SK-N-SH (cell line): ENCODE results near the gene CEP41. TPM values are rescaled to one million over a fixed set of nuclear protein-coding genes. Genes with fewer than 3 reads are reported as not detected.

Experiments
- CTCF ChIA-PET: fragments of 300-600, 350-600 bp; formaldehyde crosslinking; extraction: SDS; loops from one replicate; lab custom pipeline; 2021; lab: Yijun Ruan, JAX
- POLR2A ChIA-PET: fragments of 350-600 bp; sonication (Branson Sonifier 250); formaldehyde crosslinking; extraction: SDS; loops from one replicate; lab custom pipeline; 2020; ENCODE audit warnings: antibody characterized with exemption, inconsistent platforms; lab: Yijun Ruan, JAX
- DNase-seq: peaks from one replicate; pipeline ENCODE4 v3.0.0; 2012
- H2AFZ ChIP-seq: fragments of 200-600 bp; sonication (generic); 2 replicates; pipeline ENCODE4 v1.8.1; 2016; ENCODE audit warnings: antibody characterized with exemption, mild to moderate bottlenecking, low read depth
- H3F3A ChIP-seq: fragments of 200-600 bp; sonication (generic); replicated peaks from 2 replicates; pipeline ENCODE3; 2016; ENCODE audit warnings: antibody characterized with exemption, mild to moderate bottlenecking; ENCODE audit not compliant: insufficient read depth
- H3K27ac ChIP-seq, 2 experiments: fragments of 200-500 bp in 1 of 2; fragments of 200-600 bp in 1 of 2; sonication (Bioruptor generic) in 1 of 2; sonication (generic), shearing (Covaris generic) in 1 of 2; 2 replicates each; pipeline versions ENCODE4 v1.5.1 to v1.6.1; 2014 to 2016; ENCODE audit warnings: low read depth in 2 of 2, inconsistent platforms in 1 of 2, low read length in 1 of 2, mild to moderate bottlenecking in 1 of 2, mixed read lengths in 1 of 2
- H3K27me3 ChIP-seq: fragments of 200-600 bp; sonication (generic), shearing (Covaris generic); 2 replicates; pipeline ENCODE4 v1.6.1; 2016; ENCODE audit warnings: mixed run types; ENCODE audit not compliant: insufficient read depth
- H3K36me3 ChIP-seq, 2 experiments: fragments of 200-500 bp in 1 of 2; fragments of 200-600 bp in 1 of 2; sonication (Bioruptor generic) in 1 of 2; sonication (generic) in 1 of 2; replicated peaks in 1 of 2; 2 replicates each; pipeline versions ENCODE3 to v1.5.1; 2014 to 2016; ENCODE audit warnings: low read length in 1 of 2, mild to moderate bottlenecking in 1 of 2; ENCODE audit not compliant: insufficient read depth in 2 of 2, control insufficient read depth in 1 of 2
- H3K4me1 ChIP-seq, 2 experiments: fragments of 200-500 bp in 1 of 2; fragments of 200-600 bp in 1 of 2; sonication (Bioruptor generic) in 1 of 2; sonication (generic), shearing (Covaris generic) in 1 of 2; 2 replicates each; pipeline versions ENCODE4 v1.5.1 to v1.6.1; 2014 to 2016; ENCODE audit warnings: low read depth in 1 of 2, low read length in 1 of 2, mixed run types in 1 of 2; ENCODE audit not compliant: insufficient read depth in 2 of 2, control insufficient read depth in 1 of 2
- H3K4me2 ChIP-seq: fragments of 200-600 bp; sonication (generic), shearing (Covaris generic); 2 replicates; pipeline ENCODE4 v1.6.1; 2017; ENCODE audit warnings: mixed run types
- H3K4me3 ChIP-seq, 2 experiments: fragments of 200-500 bp in 1 of 2; fragments of 200-600 bp in 1 of 2; sonication (Bioruptor generic) in 1 of 2; sonication (generic), shearing (Covaris generic) in 1 of 2; 2 replicates each; pipeline versions ENCODE4 v1.5.1 to v1.8.1; 2014 to 2016; ENCODE audit warnings: low read depth in 2 of 2, inconsistent platforms in 1 of 2, low read length in 1 of 2, mild to moderate bottlenecking in 1 of 2, mixed read lengths in 1 of 2, moderate library complexity in 1 of 2
- H3K79me2 ChIP-seq: fragments of 200-600 bp; sonication (generic); 2 replicates; pipeline ENCODE4 v1.8.1; 2017; ENCODE audit warnings: mild to moderate bottlenecking; ENCODE audit not compliant: insufficient read depth
- H3K9ac ChIP-seq: fragments of 200-600 bp; sonication (generic); 2 replicates; pipeline ENCODE4 v1.6.1; 2017; ENCODE audit warnings: mixed run types
- H3K9me2 ChIP-seq: fragments of 200-600 bp; sonication (generic); 2 replicates; pipeline ENCODE4 v1.6.1; 2017; ENCODE audit warnings: mixed run types
- H3K9me3 ChIP-seq: fragments of 200-600 bp; sonication (generic); 2 replicates; pipeline ENCODE4 v1.6.1; 2017; ENCODE audit warnings: mixed run types, mild to moderate bottlenecking, moderate library complexity
- H4K20me1 ChIP-seq: fragments of 200-600 bp; sonication (generic); 2 replicates; pipeline ENCODE4 v1.6.1; 2017; ENCODE audit warnings: mild to moderate bottlenecking, mixed run types; ENCODE audit not compliant: insufficient read depth
- FOXJ3 ChIP-seq: sonication (generic); formaldehyde crosslinking; IDR thresholded peaks from 2 replicates; pipeline ENCODE4 v1.5.1; 2020; ENCODE audit warnings: mild to moderate bottlenecking, missing genetic modification reagents
- NRF1 ChIP-seq: IDR thresholded peaks from 2 replicates; pipeline ENCODE4 v1.6.1; 2012; ENCODE audit warnings: low read depth, mild to moderate bottlenecking, low read length
- REST ChIP-seq: IDR thresholded peaks from 2 replicates; pipeline ENCODE4 v1.6.1; 2012; ENCODE audit warnings: mild to moderate bottlenecking, low read depth, low read length, moderate library complexity
- SIN3A ChIP-seq: IDR thresholded peaks from 2 replicates; pipeline ENCODE4 v1.6.1; 2012; ENCODE audit warnings: low read depth, mild to moderate bottlenecking, low read length, moderate library complexity, borderline replicate concordance
- WGBS: methylation state at CpG from one replicate; pipeline ENCODE4 v1.1.6; 2017; ENCODE audit warnings: low lambda C conversion rate; 5-methylcytosine and 5-hydroxymethylcytosine counted together
- polyA plus RNA-seq, 3 experiments: library from polyadenylated mRNA; depleted of rRNA; stranded (reverse); fragments of >200 nt; gene quantifications; 2 replicates each; pipeline ENCODE4 v1.2.3, GENCODE V29; 2012

CEP41 gene
- polyA plus RNA-seq, 1 of the 3 experiments (the other 2 are of a cell fraction), result 20.9 TPM

- no peak for DNase-seq
- Histone ChIP-seq H3K9me3 (no peaks in the 10 kb centered on the region), H4K20me1 (no peaks in the 10 kb centered on the region), H2AFZ (no peak overlapping the region), H3K27me3 (no peaks in the 10 kb centered on the region), H3K9ac (no peak overlapping the region), H3K79me2 (no peaks in the 10 kb centered on the region), H3K27ac (no peak overlapping the region), H3K9me2 (no peaks in the 10 kb centered on the region), H3K36me3 (peaks cover 2 to 3% of the 10 kb centered on the region in 2 experiments), H3F3A (peaks cover 5% of the 10 kb centered on the region), H3K4me2 (no peak overlapping the region), H3K4me3 (no peak overlapping the region), H3K4me1 (peaks cover 4 to 11% of the 10 kb centered on the region in 2 experiments; a peak in 3 of 4 replicates)
- no peak for TF ChIP-seq SIN3A
- WGBS, result 91% methylated on average over 3 of the region's 3 CpGs
- ChIA-PET POLR2A (interaction anchor here (0.6 to 1.2 kb wide), 2 partner anchors 17 to 944 kb away, joined by 4 to 5 read pairs; partner anchors contain the start of gene CEP41), CTCF (interaction anchor here (1.0 kb wide), 1 partner anchor 145 kb away, joined by 3 read pairs; no protein-coding TSS in a partner anchor)
These were observed 17.2 kb downstream of the CEP41 start for GRCh38 chr7:130423501-130424037.

GRCh38 chr7:130421684-130422083 is 19.1 kb downstream of the CEP41 start:
- Histone ChIP-seq H3K9me3 (no peaks in the 10 kb centered on the region), H2AFZ (no peak overlapping the region), H3K9me2 (no peaks in the 10 kb centered on the region), H3K4me2 (peak overlapping the region; percentile 16; the same call in 1 of the 2 replicates), H3K4me3 (no peak overlapping the region; a peak in 1 of 4 replicates), H3K36me3 (no peaks in the 10 kb centered on the region), H3K79me2 (no peaks in the 10 kb centered on the region), H3K9ac (peak overlapping the region; percentile 18; the same call in 1 of the 2 replicates), H3K4me1 (peaks cover 4 to 11% of the 10 kb centered on the region in 2 experiments), H3K27ac (peak overlapping the region; percentile 29 to 71), H4K20me1 (no peaks in the 10 kb centered on the region), H3K27me3 (no peaks in the 10 kb centered on the region), H3F3A (no peaks in the 10 kb centered on the region)
- CTCF ChIA-PET, result interaction anchor here (1.2 to 2.3 kb wide), 3 partner anchors 9 to 13 kb away, joined by 3 to 7 read pairs (median 4); no protein-coding TSS in a partner anchor
- POLR2A ChIA-PET, result no interaction called here
- TF ChIP-seq FOXJ3 (CRISPR knock-in tag) (no peak), NRF1 (0 out of 2 replicates have a peak, but pooled peaks have one; percentile 2), REST (no peak)
- WGBS, result 59% methylated on average over 2 of the region's 2 CpGs
- no peak for DNase-seq
